DND-41 (cell line): ENCODE results near the gene PMFBP1.

Experiments used
- ATAC-seq: fragments of 200-7000 bp; cut with Tn5 transposase; 3 replicates; pipeline ENCODE4 v1.9.1; 2021; ENCODE audit warnings: low read depth; ENCODE audit not compliant: insufficient read depth
- DNase-seq: peaks from one replicate; pipeline ENCODE4 v3.0.0-alpha.2; 2020
- H2AFZ ChIP-seq: 2 replicates; pipeline ENCODE4 v1.6.0; 2012; ENCODE audit warnings: low read depth, low read length
- H3K27ac ChIP-seq: 2 replicates; pipeline ENCODE4 v1.5.1; 2012; ENCODE audit warnings: low read length, inconsistent platforms
- H3K27me3 ChIP-seq: fragments of 200-600 bp; sonication (generic); 2 replicates; pipeline ENCODE4 v1.6.0; 2012; ENCODE audit warnings: low read length, mild to moderate bottlenecking, inconsistent platforms; ENCODE audit not compliant: insufficient read depth, poor library complexity
- H3K36me3 ChIP-seq: 2 replicates; pipeline ENCODE4 v1.5.1; 2012; ENCODE audit warnings: low read length, inconsistent platforms; ENCODE audit not compliant: insufficient read depth
- H3K4me1 ChIP-seq: 2 replicates; pipeline ENCODE4 v1.5.1; 2012; ENCODE audit warnings: mild to moderate bottlenecking, low read length; ENCODE audit not compliant: insufficient read depth
- H3K4me2 ChIP-seq: 2 replicates; pipeline ENCODE4 v1.6.0; 2012; ENCODE audit warnings: mild to moderate bottlenecking, moderate library complexity, low read length, inconsistent platforms; ENCODE audit not compliant: insufficient read depth
- H3K4me3 ChIP-seq, 2 experiments: fragments of 200-600 bp in 1 of 2; shearing (Covaris generic) in 1 of 2; 2 replicates each; pipeline ENCODE4 v1.5.1; 2012 to 2016; ENCODE audit warnings: inconsistent platforms in 2 of 2, low read length in 2 of 2, mild to moderate bottlenecking in 2 of 2, low read depth in 1 of 2, moderate library complexity in 1 of 2
- H3K79me2 ChIP-seq: 2 replicates; pipeline ENCODE4 v1.6.0; 2012; ENCODE audit warnings: low read length, inconsistent platforms; ENCODE audit not compliant: insufficient read depth
- H3K9ac ChIP-seq: 2 replicates; pipeline ENCODE4 v1.6.0; 2012; ENCODE audit warnings: low read depth, mild to moderate bottlenecking, inconsistent platforms, low read length, moderate library complexity
- H3K9me3 ChIP-seq: 2 replicates; pipeline ENCODE4 v1.5.1; 2012; ENCODE audit warnings: low read length, moderate library complexity, mild to moderate bottlenecking, inconsistent platforms; ENCODE audit not compliant: insufficient read depth, severe bottlenecking
- H4K20me1 ChIP-seq: 2 replicates; pipeline ENCODE4 v1.6.0; 2012; ENCODE audit warnings: low read length; ENCODE audit not compliant: insufficient read depth
- EZH2 ChIP-seq: IDR thresholded peaks from 3 replicates; pipeline ENCODE4 v1.6.1; 2012; ENCODE audit warnings: borderline replicate concordance, low read depth, mild to moderate bottlenecking, moderate library complexity, low read length, inconsistent platforms; ENCODE audit not compliant: severe bottlenecking
- TF ChIP-seq, protein P1 (sequence below): IDR thresholded peaks from 2 replicates; pipeline ENCODE4 v1.5.1; 2012; ENCODE audit warnings: borderline replicate concordance, low read length, moderate library complexity, mild to moderate bottlenecking; ENCODE audit not compliant: poor library complexity, severe bottlenecking; ENCODE audit errors: extremely low read depth

PMFBP1 gene

GRCh38 chr16:72202014-72202413 lies 30.1 kb upstream of the PMFBP1 start:
- no peak overlapping the region for H3K9ac ChIP-seq
- no peak overlapping the region for H2AFZ ChIP-seq
- H3K27me3 ChIP-seq, result no peaks in the 10 kb centered on the region
- H3K4me1 ChIP-seq, result no peaks in the 10 kb centered on the region
- H4K20me1 ChIP-seq, result no peaks in the 10 kb centered on the region
- no peaks in the 10 kb centered on the region for H3K79me2 ChIP-seq
- DNase-seq, result no peak
- no peak for ATAC-seq
- H3K4me3 ChIP-seq, result no peak overlapping the region
- no peaks in the 10 kb centered on the region for H3K9me3 ChIP-seq
- H3K4me2 ChIP-seq, result no peak overlapping the region
- TF ChIP-seq, protein P1, sequence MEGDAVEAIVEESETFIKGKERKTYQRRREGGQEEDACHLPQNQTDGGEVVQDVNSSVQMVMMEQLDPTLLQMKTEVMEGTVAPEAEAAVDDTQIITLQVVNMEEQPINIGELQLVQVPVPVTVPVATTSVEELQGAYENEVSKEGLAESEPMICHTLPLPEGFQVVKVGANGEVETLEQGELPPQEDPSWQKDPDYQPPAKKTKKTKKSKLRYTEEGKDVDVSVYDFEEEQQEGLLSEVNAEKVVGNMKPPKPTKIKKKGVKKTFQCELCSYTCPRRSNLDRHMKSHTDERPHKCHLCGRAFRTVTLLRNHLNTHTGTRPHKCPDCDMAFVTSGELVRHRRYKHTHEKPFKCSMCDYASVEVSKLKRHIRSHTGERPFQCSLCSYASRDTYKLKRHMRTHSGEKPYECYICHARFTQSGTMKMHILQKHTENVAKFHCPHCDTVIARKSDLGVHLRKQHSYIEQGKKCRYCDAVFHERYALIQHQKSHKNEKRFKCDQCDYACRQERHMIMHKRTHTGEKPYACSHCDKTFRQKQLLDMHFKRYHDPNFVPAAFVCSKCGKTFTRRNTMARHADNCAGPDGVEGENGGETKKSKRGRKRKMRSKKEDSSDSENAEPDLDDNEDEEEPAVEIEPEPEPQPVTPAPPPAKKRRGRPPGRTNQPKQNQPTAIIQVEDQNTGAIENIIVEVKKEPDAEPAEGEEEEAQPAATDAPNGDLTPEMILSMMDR, result no peak
- H3K36me3 ChIP-seq, result no peaks in the 10 kb centered on the region
- no peak overlapping the region for H3K27ac ChIP-seq

GRCh38 chr16:72201387-72201786 lies 29.4 kb upstream of the PMFBP1 start:
- no peaks in the 10 kb centered on the region for H3K27me3 ChIP-seq
- ATAC-seq (no peak), DNase-seq (no peak)
- no peaks in the 10 kb centered on the region for H3K79me2 ChIP-seq
- TF ChIP-seq, protein P1, result no peak
- no peak for TF ChIP-seq EZH2
- H4K20me1 ChIP-seq, result no peaks in the 10 kb centered on the region
- H3K4me2 ChIP-seq, result no peak overlapping the region
- H3K27ac ChIP-seq, result no peak overlapping the region
- H3K4me1 ChIP-seq, result no peaks in the 10 kb centered on the region
- no peak overlapping the region for H3K4me3 ChIP-seq
- H2AFZ ChIP-seq, result no peak overlapping the region
- H3K36me3 ChIP-seq, result no peaks in the 10 kb centered on the region
- H3K9me3 ChIP-seq, result no peaks in the 10 kb centered on the region
- no peak overlapping the region for H3K9ac ChIP-seq

DNA sequence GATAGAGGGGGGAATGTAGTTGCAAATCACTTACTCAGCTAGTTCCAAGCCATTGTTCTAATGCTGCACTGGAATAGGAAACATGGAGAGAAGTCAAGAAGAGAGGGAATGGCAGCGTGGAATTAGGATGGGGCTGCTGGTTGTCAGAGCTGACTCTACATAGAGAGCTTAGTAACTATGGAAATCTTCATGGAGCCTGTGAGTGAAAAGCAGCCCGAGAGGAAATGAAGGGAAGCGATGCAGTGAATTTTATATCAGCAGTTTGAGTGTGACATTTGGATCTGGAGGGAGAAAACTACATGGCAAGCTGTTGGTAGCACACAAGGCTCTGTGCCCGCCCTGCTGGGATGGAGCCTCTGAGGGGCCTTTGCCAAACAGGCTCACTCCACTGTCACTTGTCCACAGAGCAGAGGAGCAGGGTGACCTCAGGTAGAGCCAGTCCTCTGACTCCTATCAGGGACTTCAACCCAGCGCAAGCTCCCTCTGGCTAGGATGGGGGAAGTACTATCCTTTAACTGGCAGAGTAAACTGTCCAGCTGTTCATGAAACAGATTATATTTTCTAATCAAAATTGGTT lies 27.9 kb upstream of the PMFBP1 start:
- Histone ChIP-seq H3K27ac (no peak overlapping the region), H3K4me3 (no peak overlapping the region), H3K9me3 (no peaks in the 10 kb centered on the region), H4K20me1 (no peaks in the 10 kb centered on the region), H2AFZ (no peak overlapping the region), H3K36me3 (no peaks in the 10 kb centered on the region), H3K27me3 (no peaks in the 10 kb centered on the region), H3K79me2 (no peaks in the 10 kb centered on the region), H3K4me1 (no peaks in the 10 kb centered on the region), H3K4me2 (no peak overlapping the region), H3K9ac (no peak overlapping the region)
- DNase-seq (no peak), ATAC-seq (no peak)
- TF ChIP-seq, protein P1, result no peak
- TF ChIP-seq EZH2, result no peak

- no peak for DNase-seq
Measured at GRCh38 chr16:72198771-72199201, 26.8 kb upstream of the PMFBP1 start.

More at GRCh38 chr16:72198771-72199201, 26.8 kb upstream of the PMFBP1 start:
- no peaks in the 10 kb centered on the region for H3K36me3 ChIP-seq
- H3K27ac ChIP-seq, result no peak overlapping the region
- no peak for TF ChIP-seq EZH2
- TF ChIP-seq, protein P1, result no peak
- no peak for ATAC-seq
- H3K27me3 ChIP-seq, result no peaks in the 10 kb centered on the region
- no peaks in the 10 kb centered on the region for H4K20me1 ChIP-seq
- no peak overlapping the region for H3K9ac ChIP-seq
- no peaks in the 10 kb centered on the region for H3K9me3 ChIP-seq
- no peaks in the 10 kb centered on the region for H3K4me1 ChIP-seq
- H3K4me3 ChIP-seq, result no peak overlapping the region
- H3K79me2 ChIP-seq, result no peaks in the 10 kb centered on the region
- H3K4me2 ChIP-seq, result no peak overlapping the region
- no peak overlapping the region for H2AFZ ChIP-seq
